Measurements from ENCODE around the gene PPA1.

DNA sequence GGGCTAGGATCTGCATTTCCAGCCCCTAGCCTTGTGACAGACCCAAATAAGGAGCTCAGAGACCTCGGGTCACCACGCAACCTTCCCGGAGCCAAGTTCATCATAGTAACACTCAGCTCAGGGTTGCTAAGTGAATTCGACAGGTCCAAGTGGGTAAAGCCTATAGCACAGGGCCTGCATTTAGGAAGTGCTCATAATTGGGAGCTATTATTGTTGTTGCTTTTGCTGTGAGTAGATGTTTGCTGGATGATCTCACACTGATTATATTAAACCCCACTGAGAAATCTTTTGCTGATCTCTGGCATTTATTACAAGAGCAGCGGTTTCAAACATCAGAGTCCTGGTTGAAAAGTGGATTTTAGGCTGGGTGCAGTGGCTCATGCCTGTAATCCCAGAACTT is 42.6 kb downstream of the PPA1 start:
- TF ChIP-seq, protein P1, sequence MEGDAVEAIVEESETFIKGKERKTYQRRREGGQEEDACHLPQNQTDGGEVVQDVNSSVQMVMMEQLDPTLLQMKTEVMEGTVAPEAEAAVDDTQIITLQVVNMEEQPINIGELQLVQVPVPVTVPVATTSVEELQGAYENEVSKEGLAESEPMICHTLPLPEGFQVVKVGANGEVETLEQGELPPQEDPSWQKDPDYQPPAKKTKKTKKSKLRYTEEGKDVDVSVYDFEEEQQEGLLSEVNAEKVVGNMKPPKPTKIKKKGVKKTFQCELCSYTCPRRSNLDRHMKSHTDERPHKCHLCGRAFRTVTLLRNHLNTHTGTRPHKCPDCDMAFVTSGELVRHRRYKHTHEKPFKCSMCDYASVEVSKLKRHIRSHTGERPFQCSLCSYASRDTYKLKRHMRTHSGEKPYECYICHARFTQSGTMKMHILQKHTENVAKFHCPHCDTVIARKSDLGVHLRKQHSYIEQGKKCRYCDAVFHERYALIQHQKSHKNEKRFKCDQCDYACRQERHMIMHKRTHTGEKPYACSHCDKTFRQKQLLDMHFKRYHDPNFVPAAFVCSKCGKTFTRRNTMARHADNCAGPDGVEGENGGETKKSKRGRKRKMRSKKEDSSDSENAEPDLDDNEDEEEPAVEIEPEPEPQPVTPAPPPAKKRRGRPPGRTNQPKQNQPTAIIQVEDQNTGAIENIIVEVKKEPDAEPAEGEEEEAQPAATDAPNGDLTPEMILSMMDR (IDR thresholded peaks at IDR 0.05; ENCODE audit: insufficient read depth, low read length, poor library complexity, severe bottlenecking): no peak
- no peak for TF ChIP-seq EZH2phosphoT487 (conservative IDR thresholded peaks at IDR 0.05; ENCODE audit: low read length)
